NCI-H2029 treated with DMSO at 0.1 percent for 48 hours (cell line): Measurements from ENCODE around the gene IFIT2.
"Not testable (repeated sequence)": the region's sequence is repeated elsewhere in the genome, so short reads cannot be mapped to it uniquely, and the experiment has no call there.

Experiments
- DNase-seq: peaks from one replicate; lab custom pipeline; 2025; lab: John Stamatoyannopoulos, UW

Gene IFIT2

DNA sequence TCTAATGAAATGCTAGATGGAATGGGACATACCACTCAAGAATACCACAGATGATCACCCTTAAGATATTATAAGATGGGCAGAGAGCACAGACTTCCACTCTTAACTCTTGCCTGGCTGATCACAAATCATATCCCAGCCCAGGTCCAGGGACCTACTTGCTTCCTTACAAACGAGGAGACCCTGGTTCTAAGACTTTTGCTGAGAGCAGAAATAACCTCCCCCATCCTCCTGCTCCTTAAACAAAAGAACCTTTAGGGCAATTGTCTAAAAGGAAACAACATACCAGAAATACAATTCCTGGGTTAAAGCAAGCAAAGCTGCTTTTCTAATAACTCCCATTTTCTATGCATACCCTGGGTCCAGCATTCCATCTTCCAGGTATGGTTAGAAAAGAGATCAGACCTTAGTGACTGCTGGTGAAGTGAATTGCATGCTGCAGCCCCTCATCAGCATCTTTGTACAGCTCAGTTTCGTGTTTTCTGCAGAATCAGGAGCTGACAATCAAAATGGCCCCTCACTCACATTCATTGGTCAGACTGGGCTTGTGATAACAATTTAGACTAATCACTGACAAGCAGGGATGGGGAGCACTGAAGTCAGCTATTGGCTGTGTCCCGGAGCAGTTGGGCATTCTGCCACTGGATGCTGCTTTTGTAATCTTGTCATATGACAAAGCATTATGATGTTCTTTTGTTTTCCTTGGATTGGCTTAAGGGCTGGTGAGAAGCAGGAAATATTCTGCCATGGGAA is 40.5 kb downstream of the IFIT2 start:
- no peak for DNase-seq

DNA sequence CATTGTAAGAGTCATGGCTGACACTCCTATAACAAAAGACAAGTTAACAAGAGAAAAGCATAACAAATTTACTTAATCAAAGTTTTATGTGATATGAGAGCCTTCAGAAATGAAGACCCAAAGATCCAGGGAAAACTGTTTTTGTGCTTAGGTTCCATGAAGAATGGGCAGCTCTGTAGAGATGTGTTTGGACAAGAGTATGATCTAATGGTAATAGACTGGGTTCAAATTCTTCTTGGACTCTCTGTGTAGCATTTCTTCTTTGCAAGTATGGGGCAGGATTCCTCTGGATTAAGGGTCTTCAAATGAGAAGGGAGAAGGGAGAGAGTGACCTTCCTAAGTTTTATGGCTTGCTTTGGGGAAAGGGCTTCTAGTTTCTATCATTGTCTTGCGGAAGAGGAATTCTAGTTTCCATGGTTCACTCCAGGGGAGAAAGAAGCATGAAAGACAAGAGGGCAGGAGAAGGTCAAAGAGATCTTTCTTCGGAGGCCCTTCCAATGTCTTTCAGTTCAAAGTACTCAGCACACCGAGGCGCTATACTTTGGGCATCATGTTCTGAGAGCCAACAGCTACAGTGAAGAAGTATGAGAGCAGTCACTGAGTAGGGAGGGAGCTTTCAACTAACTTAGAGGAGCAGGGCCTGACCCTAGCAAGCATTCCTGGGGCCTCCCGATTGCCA is 41.4 kb downstream of the IFIT2 start:
- DNase-seq: no peak

DNA sequence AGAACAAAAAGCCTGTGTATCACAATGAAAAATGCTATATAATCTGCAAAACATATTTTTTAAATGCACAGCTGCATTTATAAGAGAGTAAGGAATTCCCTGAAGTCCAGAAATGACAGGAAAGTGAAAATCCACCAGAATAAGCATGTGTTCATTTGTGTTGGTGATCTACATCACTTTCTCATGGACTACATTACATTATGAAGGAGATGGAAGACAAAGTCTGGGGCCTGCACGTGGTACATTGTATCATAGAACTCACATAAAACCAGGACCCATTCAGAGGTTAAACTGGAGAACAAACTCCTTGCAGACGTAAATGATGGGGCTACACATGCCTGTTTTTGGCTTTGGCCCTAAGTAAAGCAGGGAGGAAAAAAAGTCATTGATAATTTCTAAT is 42.3 kb downstream of the IFIT2 start:
- DNase-seq: no peak

DNA sequence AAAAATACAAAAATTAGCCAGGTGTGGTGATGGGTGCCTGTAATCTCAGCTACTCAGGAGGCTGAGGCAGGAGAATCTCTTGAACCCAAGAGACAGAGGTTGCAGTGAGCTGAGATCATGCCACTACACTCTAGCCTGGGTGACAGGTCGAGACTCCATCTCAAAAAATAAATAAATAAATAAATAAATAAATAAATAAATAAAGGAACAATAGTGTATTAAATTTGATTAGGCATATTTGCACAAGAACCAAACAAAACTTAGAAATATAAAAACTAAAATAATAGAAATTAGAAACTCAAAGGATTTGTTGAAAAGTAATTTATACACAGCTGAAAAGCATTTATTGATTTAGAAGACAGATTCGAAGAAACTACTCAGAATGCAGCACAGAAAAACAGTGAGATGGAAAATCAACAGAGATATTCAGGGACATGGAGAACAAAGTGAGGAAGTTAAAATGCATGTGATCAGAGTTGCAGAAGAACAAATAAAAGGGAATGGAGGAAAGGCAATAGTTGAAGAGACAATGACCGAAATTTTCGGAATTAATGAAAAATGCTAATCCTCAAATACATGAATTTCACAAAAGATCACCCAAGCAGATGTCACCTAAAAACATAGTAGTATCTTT is 43.6 kb downstream of the IFIT2 start:
- no peak for DNase-seq

DNA sequence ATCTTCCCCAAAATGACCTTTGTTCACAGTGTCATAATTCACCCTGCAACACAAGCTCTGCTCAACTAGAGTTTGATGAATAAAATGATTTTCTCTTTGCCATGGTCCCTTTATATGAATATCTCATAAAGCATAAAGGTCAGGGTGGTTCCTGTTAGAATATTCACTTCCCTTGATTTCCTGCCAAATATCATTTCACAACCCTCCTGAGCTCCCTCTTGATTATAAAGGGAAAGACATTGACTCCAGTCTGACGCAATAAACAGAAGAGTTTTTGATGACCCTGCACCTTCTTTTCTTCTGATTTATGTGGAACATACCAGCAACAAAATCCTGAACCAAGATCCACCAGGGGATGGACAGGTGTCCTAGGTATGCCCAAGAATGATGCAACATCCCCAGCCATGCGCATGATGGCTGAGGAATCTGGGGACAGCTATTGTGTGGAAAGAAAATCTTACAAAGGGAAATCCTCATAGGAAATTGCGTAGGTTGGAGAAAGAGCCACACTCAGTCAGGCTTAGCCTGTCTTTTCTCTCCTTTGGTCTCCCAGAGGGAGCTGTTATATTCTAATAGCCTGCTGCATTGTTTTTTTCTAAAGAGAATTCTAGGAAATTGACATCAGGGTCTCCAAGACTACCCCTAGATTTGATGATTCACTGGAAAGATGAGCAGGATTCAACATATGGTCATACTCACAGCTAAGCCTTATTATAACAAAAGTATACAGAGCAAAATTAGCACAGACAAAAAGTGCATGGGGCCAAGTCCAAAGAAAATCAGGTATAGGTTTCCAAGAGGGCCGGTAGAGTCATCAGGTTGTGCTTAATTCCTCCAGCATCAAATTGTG is 44.8 kb downstream of the IFIT2 start:
- no peak for DNase-seq

DNA sequence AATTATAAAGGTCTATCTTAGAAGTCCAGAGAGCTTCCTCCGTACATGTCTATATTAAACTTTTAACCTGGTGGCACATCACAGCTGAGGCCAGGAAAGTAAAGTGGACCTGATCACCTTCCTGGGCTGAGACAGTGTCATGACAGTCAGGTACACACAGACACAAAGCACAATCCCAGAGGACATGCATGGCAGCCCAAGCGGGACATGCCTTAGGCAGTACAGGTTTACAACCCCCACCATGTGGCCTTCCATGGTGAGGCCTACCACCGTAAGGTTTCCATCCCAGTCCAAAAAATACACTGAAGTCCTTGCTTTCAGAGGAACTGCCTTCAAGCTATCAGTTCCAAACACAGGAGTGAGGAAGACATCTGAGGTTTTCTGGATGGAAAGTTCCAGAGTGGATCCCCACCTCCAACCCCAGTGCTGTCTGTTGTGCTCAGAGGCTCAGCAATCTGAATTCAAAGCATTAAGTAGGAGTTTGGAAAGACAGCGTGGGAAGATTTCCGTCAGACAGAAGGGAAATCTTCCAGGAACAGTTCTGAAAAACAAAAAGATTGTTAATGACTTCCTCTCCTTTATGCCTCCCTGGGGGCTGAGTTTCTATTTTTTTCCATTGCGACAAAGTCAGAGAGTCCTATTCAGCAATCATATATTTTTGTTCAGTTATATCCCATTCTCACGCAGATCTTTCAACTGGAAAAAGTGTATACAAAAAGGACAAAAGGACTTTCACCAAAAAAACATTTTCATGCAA is 46.0 kb downstream of the IFIT2 start:
- no peak for DNase-seq

DNA sequence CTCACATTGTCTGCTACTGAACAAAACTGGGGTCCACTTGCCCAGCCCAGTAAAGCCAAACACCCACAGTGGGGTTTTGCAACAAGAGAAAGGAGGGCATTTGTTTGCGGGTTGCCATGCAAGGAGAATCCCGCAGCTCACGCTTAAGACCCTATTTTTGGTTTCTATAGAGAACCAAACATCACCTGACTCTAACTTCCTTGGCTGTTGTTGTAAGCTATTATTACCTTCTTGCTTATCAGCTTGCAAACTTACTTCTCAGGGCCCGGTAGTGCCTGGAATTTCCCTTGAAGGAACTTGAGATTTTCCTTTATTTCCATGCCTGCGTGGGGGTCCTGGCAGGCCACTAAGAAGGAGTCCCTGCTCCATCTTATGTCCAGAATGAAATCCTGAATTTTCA is 46.6 kb downstream of the IFIT2 start:
- DNase-seq: no peak

DNA sequence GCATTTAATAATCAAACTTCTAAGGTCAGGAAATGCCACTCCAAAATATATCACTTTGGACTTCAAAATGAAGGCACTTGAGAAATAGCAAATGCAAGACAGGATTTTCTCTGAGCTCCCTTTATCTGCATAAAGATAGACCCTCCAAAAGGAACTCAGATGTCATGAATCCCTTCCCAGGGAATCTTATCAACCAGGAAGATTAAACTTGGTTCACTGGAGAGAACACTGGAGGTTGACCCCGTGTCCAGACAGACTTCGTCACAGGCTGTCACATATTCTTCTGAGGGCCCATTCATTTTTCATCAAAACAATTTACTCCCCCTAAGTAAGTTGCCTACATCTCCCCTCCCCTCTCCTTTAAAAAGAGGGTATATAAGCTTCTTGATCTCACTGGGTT is 47.1 kb downstream of the IFIT2 start:
- no peak for DNase-seq

DNA sequence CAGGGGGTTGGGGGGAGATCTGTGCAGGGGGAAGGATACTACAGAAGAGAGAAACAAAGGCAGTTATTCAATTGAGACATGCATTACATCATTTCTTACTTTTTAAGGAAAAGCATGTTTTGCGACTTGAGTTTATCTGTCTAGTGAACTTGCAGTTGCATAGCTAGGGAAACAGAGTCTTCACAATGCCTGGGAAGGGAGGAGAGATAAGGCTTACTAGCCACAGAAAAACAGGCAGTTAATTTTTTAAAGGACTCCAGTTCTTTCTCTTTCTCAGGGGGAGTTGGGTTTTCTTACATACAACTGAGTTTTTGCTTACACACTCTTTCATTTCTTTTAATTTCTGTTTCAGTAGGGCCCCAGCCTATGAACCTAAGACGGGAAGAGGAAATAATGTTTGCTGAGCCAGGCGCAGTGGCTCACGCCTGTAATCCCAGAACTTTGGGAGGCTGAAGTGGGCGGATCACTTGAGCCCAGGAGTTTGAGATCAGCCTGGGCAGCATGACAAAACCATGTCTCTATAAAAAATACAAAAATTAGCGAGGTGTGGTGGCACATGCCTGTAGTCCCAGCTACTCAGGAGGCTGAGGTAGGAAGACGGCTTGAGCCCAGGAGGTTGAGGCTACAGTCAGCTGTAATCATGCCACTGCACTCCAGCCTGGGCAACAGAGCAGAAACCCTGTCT is 48.9 kb downstream of the IFIT2 start:
- DNase-seq: not testable (repeated sequence)

DNA sequence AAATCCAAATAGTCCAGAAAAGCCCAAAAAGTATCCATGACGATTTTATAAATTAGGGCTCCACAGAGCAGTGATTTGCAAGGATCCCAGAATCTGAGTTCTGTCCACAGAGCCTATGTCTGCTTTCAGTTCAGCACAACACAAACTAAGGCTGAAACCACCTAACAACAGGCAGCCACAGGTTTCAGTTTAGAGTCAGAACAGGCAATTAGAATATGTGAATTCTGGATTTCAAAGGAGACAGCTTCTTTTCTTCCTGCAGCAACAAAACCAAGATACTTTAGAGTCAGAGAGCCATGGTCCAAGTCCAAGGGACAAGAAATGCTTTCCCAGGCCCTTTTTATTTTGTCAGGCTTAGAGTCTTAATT is 49.5 kb downstream of the IFIT2 start:
- DNase-seq: no peak

DNA sequence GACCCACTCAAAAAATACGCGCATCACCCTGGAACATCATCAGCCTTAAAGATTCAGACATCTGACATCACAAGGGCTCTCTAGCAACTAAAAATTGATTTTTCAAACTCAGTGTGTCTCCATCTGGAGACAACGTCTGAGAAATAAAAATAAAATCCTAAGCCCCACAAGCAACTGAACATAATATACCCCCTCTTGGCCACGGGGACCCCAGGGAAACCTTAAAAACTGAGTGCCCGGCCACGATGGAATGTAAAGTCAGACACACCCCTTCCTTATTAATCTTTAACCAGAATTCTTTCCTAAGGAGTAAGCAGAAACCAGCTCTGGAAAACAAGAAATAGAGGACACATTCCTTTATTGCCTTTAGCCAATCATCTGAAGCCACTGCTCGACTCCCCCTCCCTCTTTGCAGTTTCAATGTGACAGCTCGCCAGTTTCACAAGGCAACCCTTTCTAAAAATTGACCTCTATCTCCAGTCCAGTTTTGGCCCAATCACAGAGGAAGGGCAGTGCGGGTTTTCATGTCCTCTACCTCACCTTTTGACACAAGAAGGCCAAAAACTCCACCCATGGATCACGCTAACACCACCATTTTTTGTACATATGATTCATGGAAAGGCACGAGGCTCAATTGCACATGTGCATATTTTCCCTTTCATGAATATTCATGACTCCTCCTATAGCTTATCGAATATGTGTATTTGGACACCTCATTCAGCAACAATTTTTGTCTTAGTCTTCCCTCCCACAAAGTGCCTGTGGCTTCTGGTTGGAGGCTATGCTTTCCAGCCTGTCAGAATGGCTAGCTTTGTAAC is 50.1 kb downstream of the IFIT2 start:
- no peak for DNase-seq

DNA sequence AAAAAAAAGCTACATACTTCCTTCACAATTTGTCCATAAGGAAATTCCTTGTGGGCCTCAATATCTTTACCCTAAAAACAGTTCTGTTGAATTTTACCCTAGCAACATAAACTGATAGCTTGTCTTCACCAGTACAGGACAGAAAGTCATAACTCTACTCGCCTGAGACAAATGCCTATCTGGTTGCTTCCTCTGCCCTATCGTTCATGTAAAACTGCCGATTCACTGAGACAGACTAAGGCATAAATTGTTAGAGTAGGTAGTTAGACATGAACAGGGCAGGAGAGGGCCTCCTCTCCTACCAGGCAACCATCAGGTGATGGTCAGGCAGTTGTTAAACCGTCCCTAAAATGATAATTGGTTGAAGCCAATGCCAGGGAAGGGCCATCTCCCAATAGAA is 51.0 kb downstream of the IFIT2 start:
- no peak for DNase-seq

DNA sequence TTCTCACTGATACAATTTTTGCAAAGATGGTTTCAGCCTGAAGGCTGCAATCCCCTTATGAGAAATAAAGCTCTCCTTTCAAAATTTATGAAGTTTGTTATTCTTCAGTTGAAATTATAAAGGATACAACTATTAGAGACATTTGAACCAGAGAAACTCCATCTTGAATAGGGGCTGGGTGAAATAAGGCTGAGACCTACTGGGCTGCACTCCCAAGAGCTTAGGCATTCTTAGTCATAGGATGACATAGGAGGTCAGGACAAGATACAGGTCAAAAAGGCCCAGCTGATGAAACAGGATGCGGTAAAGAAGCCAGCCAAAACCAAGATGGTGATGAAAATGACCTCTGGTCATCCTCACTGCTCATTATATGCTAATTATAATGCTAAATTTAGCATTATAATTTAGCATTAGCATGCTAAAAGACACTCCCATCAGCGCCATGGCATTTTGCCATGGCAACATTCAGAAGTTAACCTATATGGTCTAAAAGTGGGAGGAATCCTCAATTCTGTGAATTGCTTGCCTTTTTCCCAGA is 53.6 kb downstream of the IFIT2 start:
- DNase-seq: no peak

DNA sequence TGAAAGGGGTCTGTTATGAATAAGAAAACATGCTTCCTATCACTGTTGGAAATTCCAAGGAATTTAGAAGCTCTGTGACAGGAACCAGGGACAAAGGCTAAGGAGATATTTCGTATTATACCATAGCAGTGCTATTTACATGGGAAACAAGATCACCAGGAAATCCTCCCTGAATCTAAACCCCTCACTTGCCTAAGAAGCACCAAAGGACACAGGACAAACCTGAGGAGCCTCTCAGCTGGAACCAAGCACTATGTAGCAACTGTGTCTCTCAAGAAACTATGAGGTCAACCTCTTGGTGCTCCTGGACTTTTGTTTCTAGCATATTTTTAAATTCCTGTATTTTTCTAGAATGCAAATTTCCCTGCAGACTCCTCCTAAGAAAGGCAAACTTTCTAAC is 55.2 kb downstream of the IFIT2 start:
- DNase-seq: no peak

DNA sequence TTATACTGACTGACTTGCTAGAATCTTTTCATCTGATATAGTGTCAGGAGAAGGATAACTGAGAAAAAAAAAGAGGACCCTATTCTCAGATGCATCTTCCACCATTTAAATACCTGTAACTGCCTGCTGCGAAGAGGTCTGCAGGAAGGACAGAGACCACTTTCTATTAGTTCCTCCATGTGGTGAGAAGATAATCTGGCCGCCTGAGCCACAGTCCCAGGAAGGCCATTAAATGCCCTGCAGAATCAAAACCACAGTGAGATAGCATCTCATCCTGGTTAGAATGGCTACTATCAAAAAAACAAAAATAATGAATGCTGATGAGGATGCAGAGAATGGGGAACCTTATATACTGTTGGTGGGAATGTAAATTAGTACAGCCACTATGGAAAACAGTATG is 56.1 kb downstream of the IFIT2 start:
- no peak for DNase-seq
